Prostate gland (tissue), 2 donors: ENCODE measurements around the gene PEX13.

ENCODE experiments used
- POLR2A ChIP-seq: fragments of 450-650 bp; IDR thresholded peaks from one replicate; pipeline ENCODE4 v1.6.1; 2016; ENCODE audit warnings: antibody characterized with exemption, mild to moderate bottlenecking
- TF ChIP-seq, protein P1 (sequence below), 4 experiments: fragments of 200-600 bp in 2 of 4; fragments of 450-650 bp in 2 of 4; sonication (generic) in 2 of 4; IDR thresholded peaks; 1 replicate in 3 of 4; 2 replicates in 1 of 4; pipeline ENCODE4 v1.5.1; 2016 to 2019; ENCODE audit warnings: antibody characterized with exemption in 4 of 4, mild to moderate bottlenecking in 2 of 4, moderate library complexity in 2 of 4

DNA sequence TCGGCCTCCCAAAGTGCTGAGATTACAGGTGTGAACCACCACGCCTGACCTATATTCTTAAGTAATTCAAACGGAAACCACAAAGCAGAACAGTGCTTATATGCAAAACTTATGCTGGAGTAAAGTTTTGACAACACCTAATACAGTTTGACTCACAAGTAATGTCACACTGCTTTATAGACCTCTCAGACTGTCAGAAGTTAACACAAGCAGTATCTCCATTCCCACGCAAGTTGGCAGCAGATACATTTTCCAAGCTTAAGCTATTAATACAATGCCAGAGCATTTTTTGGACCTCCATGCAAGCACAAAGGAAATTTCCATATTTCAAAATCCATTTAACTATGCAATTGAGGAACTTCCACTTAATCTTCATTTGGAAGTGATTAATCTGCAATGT lies 27.1 kb downstream of the PEX13 start:
- TF ChIP-seq, protein P1, sequence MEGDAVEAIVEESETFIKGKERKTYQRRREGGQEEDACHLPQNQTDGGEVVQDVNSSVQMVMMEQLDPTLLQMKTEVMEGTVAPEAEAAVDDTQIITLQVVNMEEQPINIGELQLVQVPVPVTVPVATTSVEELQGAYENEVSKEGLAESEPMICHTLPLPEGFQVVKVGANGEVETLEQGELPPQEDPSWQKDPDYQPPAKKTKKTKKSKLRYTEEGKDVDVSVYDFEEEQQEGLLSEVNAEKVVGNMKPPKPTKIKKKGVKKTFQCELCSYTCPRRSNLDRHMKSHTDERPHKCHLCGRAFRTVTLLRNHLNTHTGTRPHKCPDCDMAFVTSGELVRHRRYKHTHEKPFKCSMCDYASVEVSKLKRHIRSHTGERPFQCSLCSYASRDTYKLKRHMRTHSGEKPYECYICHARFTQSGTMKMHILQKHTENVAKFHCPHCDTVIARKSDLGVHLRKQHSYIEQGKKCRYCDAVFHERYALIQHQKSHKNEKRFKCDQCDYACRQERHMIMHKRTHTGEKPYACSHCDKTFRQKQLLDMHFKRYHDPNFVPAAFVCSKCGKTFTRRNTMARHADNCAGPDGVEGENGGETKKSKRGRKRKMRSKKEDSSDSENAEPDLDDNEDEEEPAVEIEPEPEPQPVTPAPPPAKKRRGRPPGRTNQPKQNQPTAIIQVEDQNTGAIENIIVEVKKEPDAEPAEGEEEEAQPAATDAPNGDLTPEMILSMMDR (IDR thresholded peaks at IDR 0.05) = no peak
- TF ChIP-seq POLR2A = no peak
